CD4-positive, alpha-beta T cell (primary cell): Measurements from ENCODE around the gene CD200. TPM values are rescaled to one million over a fixed set of nuclear protein-coding genes. Genes with fewer than 3 reads are reported as not detected.

ENCODE experiments used
- ATAC-seq: fragments of 200-7000 bp; cut with Tn5 transposase; one replicate; pipeline ENCODE4 v1.10.0; 2022; ENCODE audit warnings: mild to moderate bottlenecking; ENCODE audit not compliant: poor library complexity
- CTCF ChIA-PET: fragments of 350-600 bp; sonication (Branson Sonifier 250); formaldehyde crosslinking; loops from one replicate; lab custom pipeline; 2021; ENCODE audit warnings: antibody characterized with exemption, inconsistent platforms; lab: Charles Lee
- POLR2A ChIA-PET: fragments of 350-600 bp; sonication (Branson Sonifier 250); formaldehyde crosslinking; loops from one replicate; lab custom pipeline; 2021; ENCODE audit warnings: antibody characterized with exemption, inconsistent platforms; lab: Charles Lee
- DNase-seq, 14 experiments: peaks; one replicate each; pipeline ENCODE4 v3.0.0-alpha.2; 2013 to 2020; ENCODE audit warnings: mixed read lengths in 2 of 14
- H3K27ac ChIP-seq, 2 donors: one replicate each; pipeline versions ENCODE4 v1.5.1 to v1.7.0; 2013; ENCODE audit warnings: low read length in 2 of 2, low read depth in 1 of 2, mild to moderate bottlenecking in 1 of 2
- H3K27me3 ChIP-seq, 2 experiments: 1 replicate in 1 of 2; 2 replicates in 1 of 2; pipeline versions ENCODE4 v1.6.1 to v1.7.0; 2013; ENCODE audit warnings: low read length in 2 of 2, control low read depth in 1 of 2, mild to moderate bottlenecking in 1 of 2, moderate library complexity in 1 of 2; ENCODE audit not compliant: insufficient read depth in 2 of 2, control insufficient read depth in 1 of 2
- H3K36me3 ChIP-seq: one replicate; pipeline ENCODE4 v1.6.1; 2013; ENCODE audit warnings: low read length, control low read depth; ENCODE audit not compliant: insufficient read depth
- H3K4me1 ChIP-seq: one replicate; pipeline ENCODE4 v1.6.1; 2013; ENCODE audit warnings: low read length, control low read depth; ENCODE audit not compliant: insufficient read depth
- H3K4me3 ChIP-seq: one replicate; pipeline ENCODE4 v1.5.1; 2013; ENCODE audit warnings: mild to moderate bottlenecking, low read length, moderate library complexity
- H3K9me3 ChIP-seq, 2 experiments: 1 replicate in 1 of 2; 2 replicates in 1 of 2; pipeline versions ENCODE4 v1.6.1 to v1.7.0; 2013; ENCODE audit warnings: low read length in 2 of 2, mild to moderate bottlenecking in 2 of 2, control low read depth in 1 of 2, moderate library complexity in 1 of 2; ENCODE audit not compliant: control insufficient read depth in 1 of 2, insufficient read depth in 1 of 2
- H3K27ac Mint-ChIP-seq: one replicate; pipeline ENCODE4 v1.8.0; 2020; ENCODE audit warnings: mixed read lengths
- H3K27me3 Mint-ChIP-seq: one replicate; pipeline ENCODE4 v1.8.0; 2021; ENCODE audit warnings: mixed read lengths
- H3K36me3 Mint-ChIP-seq: one replicate; pipeline ENCODE4 v1.8.0; 2021; ENCODE audit warnings: low read depth, mixed read lengths
- H3K4me1 Mint-ChIP-seq: one replicate; pipeline ENCODE4 v1.8.0; 2021; ENCODE audit warnings: low read depth, mixed read lengths
- H3K4me3 Mint-ChIP-seq: one replicate; pipeline ENCODE4 v1.8.0; 2020; ENCODE audit warnings: mild to moderate bottlenecking, mixed read lengths
- H3K9me3 Mint-ChIP-seq: one replicate; pipeline ENCODE4 v1.8.0; 2020; ENCODE audit warnings: mixed read lengths
- CTCF ChIP-seq: fragments of 200-600 bp; IDR thresholded peaks from one replicate; pipeline ENCODE4 v1.8.0; 2022; ENCODE audit warnings: antibody characterized with exemption, mild to moderate bottlenecking
- intact Hi-C, 2 experiments: fragments of 100-400 bp; cut with DNase I in 1 of 2; cut with micrococcal nuclease in 1 of 2; formaldehyde crosslinking; loops; one replicate each; pipeline versions ENCODE4 v1.15.1 to v1.9.0; 2023 to 2025; cut with DNase I, micrococcal nuclease
- total RNA-seq, 174 experiments: library from RNA in 2 of 174; stranded (reverse) in 2 of 174; gene quantifications; one replicate each; pipeline ENCODE4 v1.2.3 and lab custom pipeline; 2021 to 2026

Gene CD200
- total RNA-seq, 2 experiments from 2014 or later, result 5.2 to 6.9 TPM

- no peak overlapping the region for H3K27ac ChIP-seq
Measured at GRCh38 chr3:112327371-112327951, 5.5 kb upstream of the CD200 start.

DNA sequence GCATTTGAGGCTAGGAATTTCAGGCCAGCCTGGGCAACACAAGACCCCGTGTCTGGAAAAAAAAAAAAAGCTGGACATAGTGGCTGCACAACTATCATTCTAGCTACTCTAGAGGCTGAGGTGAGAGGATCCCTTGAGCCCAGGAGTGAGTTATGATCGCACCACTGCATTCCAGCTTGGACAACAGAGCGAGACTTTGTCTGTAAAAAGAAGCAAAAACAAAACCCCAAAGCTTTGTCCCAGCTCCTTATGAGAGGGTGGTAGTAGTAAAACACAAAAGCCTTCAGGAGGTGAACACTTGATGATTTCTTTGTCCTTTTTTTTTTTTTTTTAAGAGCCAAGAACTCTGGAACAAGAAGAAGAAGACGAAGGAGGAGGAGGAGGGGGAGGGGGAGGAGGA lies 1.1 kb upstream of the CD200 start:
- peak overlapping the region; percentile 74 for H3K4me3 Mint-ChIP-seq
- ATAC-seq (no peak), DNase-seq (no peak)
- CTCF ChIA-PET, result no interaction called here
- Histone ChIP-seq H3K27ac (no peak overlapping the region), H3K9me3 (no peaks in the 10 kb centered on the region), H3K36me3 (no peaks in the 10 kb centered on the region), H3K27me3 (no peaks in the 10 kb centered on the region), H3K4me3 (no peak overlapping the region), H3K4me1 (peaks cover 13% of the 10 kb centered on the region)
- no peaks in the 10 kb centered on the region for H3K36me3 Mint-ChIP-seq
- H3K4me1 Mint-ChIP-seq, result peaks cover 35% of the 10 kb centered on the region
- TF ChIP-seq CTCF, result no peak
- intact Hi-C loops, result loop anchor here in 1 of 2 experiments (10.0 kb wide), 1 partner anchor 103 kb away; no protein-coding TSS in a partner anchor
- POLR2A ChIA-PET, result interaction anchor here (4.6 kb wide), 1 partner anchor 167 kb away, joined by 38 read pairs; the partner anchor contains the start of gene BTLA
- peaks cover 4% of the 10 kb centered on the region for H3K27me3 Mint-ChIP-seq
- H3K9me3 Mint-ChIP-seq, result no peaks in the 10 kb centered on the region
- no peak overlapping the region for H3K27ac Mint-ChIP-seq

More at GRCh38 chr3:112327371-112327951, 5.5 kb upstream of the CD200 start:
- no peak overlapping the region for H3K4me3 ChIP-seq
- no peaks in the 10 kb centered on the region for H3K36me3 Mint-ChIP-seq
- intact Hi-C loops, result loop anchor here (1.0 to 5.0 kb wide), 3 partner anchors 33 to 205 kb away; partner anchors contain the start of gene SLC9C1 (in 1 of the 2)
- peaks cover 2% of the 10 kb centered on the region for H3K4me1 ChIP-seq
- no peak overlapping the region for H3K4me3 Mint-ChIP-seq
- H3K36me3 ChIP-seq, result no peaks in the 10 kb centered on the region
- no peak overlapping the region for H3K27ac Mint-ChIP-seq
- H3K4me1 Mint-ChIP-seq, result peaks cover 5% of the 10 kb centered on the region
- H3K27me3 Mint-ChIP-seq, result peaks cover 8% of the 10 kb centered on the region
- H3K9me3 Mint-ChIP-seq, result no peaks in the 10 kb centered on the region
- ChIA-PET POLR2A (no interaction called here), CTCF (interaction anchor here (1.2 kb wide), 1 partner anchor 216 kb away, joined by 3 read pairs; no protein-coding TSS in a partner anchor)
- DNase-seq (peak in 8 of 14 experiments; percentile 17 to 81 (median 43)), ATAC-seq (peak; percentile 100)
- no peaks in the 10 kb centered on the region for H3K9me3 ChIP-seq
- TF ChIP-seq CTCF, result peak; percentile 77
- no peaks in the 10 kb centered on the region for H3K27me3 ChIP-seq

GRCh38 chr3:112333381-112334317 lies 693 bp downstream of the CD200 start:
- H3K9me3 ChIP-seq, result no peaks in the 10 kb centered on the region
- H3K4me3 ChIP-seq, result peak overlapping the region; percentile 78
- H3K27ac Mint-ChIP-seq, result peak overlapping the region; percentile 73
- H3K36me3 Mint-ChIP-seq, result no peaks in the 10 kb centered on the region
- ChIA-PET CTCF (interaction anchor here (0.7 to 1.1 kb wide), 3 partner anchors 25 to 127 kb away, joined by 3 read pairs; no protein-coding TSS in a partner anchor), POLR2A (interaction anchor here (0.6 to 4.6 kb wide), 20 partner anchors 9 to 263 kb away, joined by 3 to 38 read pairs (median 4); partner anchors contain the start of genes ATG3, BTLA, GCSAM and SLC35A5)
- no peaks in the 10 kb centered on the region for H3K27me3 Mint-ChIP-seq
- no peak for TF ChIP-seq CTCF
- H3K4me1 Mint-ChIP-seq, result peaks cover 50% of the 10 kb centered on the region
- no peaks in the 10 kb centered on the region for H3K27me3 ChIP-seq
- no peaks in the 10 kb centered on the region for H3K36me3 ChIP-seq
- H3K4me1 ChIP-seq, result peaks cover 13% of the 10 kb centered on the region
- no peaks in the 10 kb centered on the region for H3K9me3 Mint-ChIP-seq
- DNase-seq (peak in 6 of 14 experiments; percentile 5 to 42 (median 14)), ATAC-seq (peak; percentile 60)
- intact Hi-C loops, result loop anchor here in 1 of 2 experiments (10.0 kb wide), 1 partner anchor 101 kb away; no protein-coding TSS in a partner anchor
- peak overlapping the region; percentile 94 for H3K4me3 Mint-ChIP-seq
- peak overlapping the region in 1 of 2 donors; percentile 40 for H3K27ac ChIP-seq
